HEK293 (cell line): ENCODE data around the gene HARS1.
A peak's percentile ranks its signal among the peaks of the same experiment; 100 is the strongest.

Source experiments
- CTCF ChIA-PET: fragments of 350-600 bp; formaldehyde crosslinking; extraction: SDS; loops from one replicate; lab custom pipeline; 2021; ENCODE audit warnings: antibody characterized with exemption; lab: Yijun Ruan, JAX
- POLR2A ChIA-PET: fragments of 300-600 bp; formaldehyde crosslinking; extraction: SDS; loops from one replicate; lab custom pipeline; 2020; ENCODE audit warnings: antibody characterized with exemption, inconsistent platforms; lab: Yijun Ruan, JAX
- H3K27ac ChIP-seq: fragments of 200-500 bp; sonication (Bioruptor generic); 2 replicates; pipeline ENCODE4 v1.5.1; 2014; ENCODE audit warnings: low read depth, low read length, control low read depth, inconsistent platforms; ENCODE audit errors: extremely low read depth
- H3K36me3 ChIP-seq, 2 experiments: fragments of 200-500 bp in 1 of 2; sonication (Bioruptor generic) in 1 of 2; 1 replicate in 1 of 2; 2 replicates in 1 of 2; pipeline ENCODE4 v1.5.1; 2014 to 2017; ENCODE audit warnings: inconsistent platforms in 2 of 2, low read length in 2 of 2; ENCODE audit not compliant: control insufficient read depth in 2 of 2, insufficient read depth in 1 of 2
- H3K4me1 ChIP-seq: fragments of 200-500 bp; sonication (Bioruptor generic); 2 replicates; pipeline ENCODE4 v1.5.1; 2014; ENCODE audit warnings: mild to moderate bottlenecking, low read length, inconsistent platforms; ENCODE audit not compliant: control insufficient read depth, insufficient read depth
- H3K4me3 ChIP-seq: 2 replicates; pipeline ENCODE4 v1.5.1; 2011; ENCODE audit warnings: low read depth, mild to moderate bottlenecking, control low read depth, low read length, moderate library complexity
- H3K9me3 ChIP-seq: fragments of 200-500 bp; sonication (Bioruptor generic); 2 replicates; pipeline ENCODE4 v1.5.1; 2014; ENCODE audit warnings: low read depth, low read length, inconsistent platforms; ENCODE audit not compliant: control insufficient read depth, insufficient read depth
- AEBP2 ChIP-seq: fragments of 450-650 bp; formaldehyde crosslinking; IDR thresholded peaks from 2 replicates; pipeline ENCODE4 v1.5.1; 2016; ENCODE audit warnings: missing biosample characterization, missing genetic modification characterization, borderline replicate concordance
- GLIS1 ChIP-seq: fragments of 450-650 bp; formaldehyde crosslinking; IDR thresholded peaks from 2 replicates; pipeline ENCODE4 v1.5.1; 2016; ENCODE audit warnings: missing biosample characterization, missing genetic modification characterization
- IKZF3 ChIP-seq: fragments of 450-650 bp; IDR thresholded peaks from 2 replicates; pipeline ENCODE4 v1.5.0; 2018; ENCODE audit warnings: missing biosample characterization, mild to moderate bottlenecking, missing genetic modification characterization, moderate library complexity
- PBX3 ChIP-seq: sonication (generic); formaldehyde crosslinking; IDR thresholded peaks from 2 replicates; pipeline ENCODE4 v1.8.1; 2022; ENCODE audit warnings: mild to moderate bottlenecking, moderate library complexity, missing genetic modification reagents
- PRDM10 ChIP-seq: fragments of 450-650 bp; formaldehyde crosslinking; IDR thresholded peaks from 2 replicates; pipeline ENCODE4 v1.5.1; 2016; ENCODE audit warnings: missing biosample characterization, missing genetic modification characterization
- REST ChIP-seq: fragments of 450-650 bp; formaldehyde crosslinking; IDR thresholded peaks from 2 replicates; pipeline ENCODE4 v1.5.1; 2016; ENCODE audit warnings: missing biosample characterization, missing genetic modification characterization
- SP7 ChIP-seq: fragments of 450-650 bp; formaldehyde crosslinking; IDR thresholded peaks from 2 replicates; pipeline ENCODE4 v1.5.1; 2016; ENCODE audit warnings: missing biosample characterization, missing genetic modification characterization
- ZBTB20 ChIP-seq: fragments of 450-650 bp; formaldehyde crosslinking; IDR thresholded peaks from 2 replicates; pipeline ENCODE4 v1.5.1; 2016; ENCODE audit warnings: missing biosample characterization, missing genetic modification characterization
- ZNF140 ChIP-seq: fragments of 450-650 bp; formaldehyde crosslinking; IDR thresholded peaks from 2 replicates; pipeline ENCODE4 v1.5.1; 2016; ENCODE audit warnings: missing biosample characterization, missing genetic modification characterization
- ZNF16 ChIP-seq: fragments of 450-650 bp; formaldehyde crosslinking; IDR thresholded peaks from 2 replicates; pipeline ENCODE4 v1.5.1; 2016; ENCODE audit warnings: low read depth, missing biosample characterization, missing genetic modification characterization
- ZNF24 ChIP-seq: fragments of 450-650 bp; formaldehyde crosslinking; IDR thresholded peaks from 2 replicates; pipeline ENCODE4 v1.5.1; 2016; ENCODE audit warnings: missing biosample characterization, missing genetic modification characterization
- ZNF366 ChIP-seq: fragments of 450-650 bp; formaldehyde crosslinking; conservative IDR thresholded peaks from 2 replicates; pipeline ENCODE4 v1.5.1; 2016; ENCODE audit warnings: missing biosample characterization, missing genetic modification characterization
- ZNF398 ChIP-seq: fragments of 450-650 bp; formaldehyde crosslinking; IDR thresholded peaks from 2 replicates; pipeline ENCODE4 v1.5.1; 2017; ENCODE audit warnings: missing biosample characterization, missing genetic modification characterization
- ZNF416 ChIP-seq: fragments of 450-650 bp; formaldehyde crosslinking; IDR thresholded peaks from 2 replicates; pipeline ENCODE4 v1.5.1; 2016; ENCODE audit warnings: missing biosample characterization, missing genetic modification characterization
- ZNF48 ChIP-seq: fragments of 450-650 bp; formaldehyde crosslinking; IDR thresholded peaks from 2 replicates; pipeline ENCODE4 v1.5.1; 2016; ENCODE audit warnings: missing biosample characterization, missing genetic modification characterization
- ZNF561 ChIP-seq: fragments of 450-650 bp; IDR thresholded peaks from 2 replicates; pipeline ENCODE4 v1.5.1; 2018; ENCODE audit warnings: missing biosample characterization, missing genetic modification characterization, borderline replicate concordance
- ZNF623 ChIP-seq: fragments of 450-650 bp; formaldehyde crosslinking; IDR thresholded peaks from 2 replicates; pipeline ENCODE4 v1.5.1; 2016; ENCODE audit warnings: missing biosample characterization, missing genetic modification characterization
- ZNF704 ChIP-seq: fragments of 450-650 bp; formaldehyde crosslinking; IDR thresholded peaks from 2 replicates; pipeline ENCODE4 v1.5.1; 2016; ENCODE audit warnings: missing biosample characterization, missing genetic modification characterization
- ZNF777 ChIP-seq: fragments of 450-650 bp; formaldehyde crosslinking; IDR thresholded peaks from 2 replicates; pipeline ENCODE4 v1.5.1; 2017; ENCODE audit warnings: missing biosample characterization, missing genetic modification characterization, borderline replicate concordance
- ZNF843 ChIP-seq: fragments of 450-650 bp; formaldehyde crosslinking; IDR thresholded peaks from 2 replicates; pipeline ENCODE4 v1.5.1; 2016; ENCODE audit warnings: missing biosample characterization, missing genetic modification characterization
- ZXDB ChIP-seq: fragments of 450-650 bp; formaldehyde crosslinking; IDR thresholded peaks from 2 replicates; pipeline ENCODE4 v1.5.1; 2016; ENCODE audit warnings: missing biosample characterization, missing genetic modification characterization

The HARS1 gene

GRCh38 chr5:140690941-140691924 lies at the start of gene HARS1, which contains the start of gene HARS2 (continued):
- no peak for TF ChIP-seq ZNF704
- TF ChIP-seq PRDM10 = peak; percentile 76
- no peak; the same call in 1 of the 2 replicates for TF ChIP-seq ZNF843
- no peak for TF ChIP-seq AEBP2
- TF ChIP-seq IKZF3 (tag by site-specific recombination) = peak; percentile 86
- TF ChIP-seq ZNF561 (tag by site-specific recombination) = peak; percentile 88; the same call in 1 of the 2 replicates
- peak; percentile 76; the same call in 1 of the 2 replicates for TF ChIP-seq ZNF366 (tag by site-specific recombination)
- TF ChIP-seq ZNF398 = peak; percentile 54; the same call in 1 of the 2 replicates
- peak; percentile 83 for TF ChIP-seq SP7
- 0 out of 2 replicates have a peak, but pooled peaks have one; percentile 36 for TF ChIP-seq GLIS1 (tag by site-specific recombination)
- peak; percentile 59; the same call in 1 of the 2 replicates for TF ChIP-seq ZBTB20 (tag by site-specific recombination)
- TF ChIP-seq REST (tag by site-specific recombination) = peak; percentile 82
- TF ChIP-seq ZXDB (tag by site-specific recombination) = peak; percentile 89

- CTCF ChIA-PET = no interaction called here
- H3K4me3 ChIP-seq = no peak overlapping the region
- H3K4me1 ChIP-seq = no peaks in the 10 kb centered on the region
- H3K27ac ChIP-seq = no peak overlapping the region
- POLR2A ChIA-PET = no interaction called here
- H3K9me3 ChIP-seq = no peaks in the 10 kb centered on the region
- TF ChIP-seq ZNF24 (tag by site-specific recombination) (no peak), ZNF140 (tag by site-specific recombination) (no peak), ZNF777 (tag by site-specific recombination) (no peak), ZNF623 (tag by site-specific recombination) (no peak), ZNF561 (tag by site-specific recombination) (no peak), ZNF48 (no peak), PBX3 (CRISPR knock-in tag) (no peak), ZNF16 (tag by site-specific recombination) (no peak), ZNF416 (tag by site-specific recombination) (no peak)
- H3K36me3 ChIP-seq = no peaks in the 10 kb centered on the region
Observed at GRCh38 chr5:140737486-140737885, 46.3 kb upstream of the HARS1 start.
